OCI-LY1 (cell line): ENCODE results near the gene TMEM107.

Experiments
- EZH2 ChIP-seq: fragments of 200-600 bp; sonication (generic), shearing (Covaris generic); IDR thresholded peaks from 2 replicates; pipeline ENCODE4 v1.8.0; 2017; ENCODE audit warnings: borderline replicate concordance, mixed run types, mild to moderate bottlenecking, antibody characterized with exemption, low read length, moderate library complexity, mixed read lengths
- TF ChIP-seq, protein P1 (sequence below): fragments of 200-600 bp; sonication (generic), shearing (Covaris generic); IDR thresholded peaks from 2 replicates; pipeline ENCODE4 v1.5.1; 2017; ENCODE audit warnings: mild to moderate bottlenecking, antibody characterized with exemption, low read length, moderate library complexity, mixed read lengths

DNA sequence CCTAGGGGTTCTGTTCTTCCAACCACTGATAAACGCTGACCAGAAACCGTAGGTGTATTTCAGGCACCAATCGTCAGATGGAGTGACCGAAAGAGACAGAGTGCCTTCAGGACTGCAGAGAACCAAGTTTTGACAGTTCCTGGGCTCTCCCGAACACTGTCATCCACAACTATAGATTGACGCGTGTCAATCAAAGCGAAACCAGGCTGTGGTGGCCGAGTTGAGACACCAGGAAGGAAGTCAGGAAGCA is 46.1 kb upstream of the TMEM107 start:
- TF ChIP-seq, protein P1, sequence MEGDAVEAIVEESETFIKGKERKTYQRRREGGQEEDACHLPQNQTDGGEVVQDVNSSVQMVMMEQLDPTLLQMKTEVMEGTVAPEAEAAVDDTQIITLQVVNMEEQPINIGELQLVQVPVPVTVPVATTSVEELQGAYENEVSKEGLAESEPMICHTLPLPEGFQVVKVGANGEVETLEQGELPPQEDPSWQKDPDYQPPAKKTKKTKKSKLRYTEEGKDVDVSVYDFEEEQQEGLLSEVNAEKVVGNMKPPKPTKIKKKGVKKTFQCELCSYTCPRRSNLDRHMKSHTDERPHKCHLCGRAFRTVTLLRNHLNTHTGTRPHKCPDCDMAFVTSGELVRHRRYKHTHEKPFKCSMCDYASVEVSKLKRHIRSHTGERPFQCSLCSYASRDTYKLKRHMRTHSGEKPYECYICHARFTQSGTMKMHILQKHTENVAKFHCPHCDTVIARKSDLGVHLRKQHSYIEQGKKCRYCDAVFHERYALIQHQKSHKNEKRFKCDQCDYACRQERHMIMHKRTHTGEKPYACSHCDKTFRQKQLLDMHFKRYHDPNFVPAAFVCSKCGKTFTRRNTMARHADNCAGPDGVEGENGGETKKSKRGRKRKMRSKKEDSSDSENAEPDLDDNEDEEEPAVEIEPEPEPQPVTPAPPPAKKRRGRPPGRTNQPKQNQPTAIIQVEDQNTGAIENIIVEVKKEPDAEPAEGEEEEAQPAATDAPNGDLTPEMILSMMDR: no peak
- no peak for TF ChIP-seq EZH2
